HCT116 (cell line): ENCODE data around the gene DDX20. TPM values are rescaled to one million over a fixed set of nuclear protein-coding genes. Genes with fewer than 3 reads are reported as not detected.
A peak's percentile ranks its signal among the peaks of the same experiment; 100 is the strongest.

Experiments used
- ATAC-seq: fragments of 200-7000 bp; cut with Tn5 transposase; 2 replicates; pipeline ENCODE4 v1.9.1; 2020; ENCODE audit warnings: mild to moderate bottlenecking, moderate library complexity
- BruUV-seq: library from RNA; stranded (reverse); fragments of 400-500 nt; replicated peaks from 2 replicates; lab custom pipeline; 2021; lab: Mats Ljungman, UMichigan
- CTCF ChIA-PET: fragments of 300-600 bp; sonication (Branson Sonifier 250); formaldehyde crosslinking; loops from one replicate; lab custom pipeline; 2021; ENCODE audit warnings: antibody characterized with exemption; lab: Charles Lee
- POLR2A ChIA-PET: fragments of 300-600, 350-600 bp; sonication (Branson Sonifier 250); formaldehyde crosslinking; loops from one replicate; lab custom pipeline; 2021; ENCODE audit warnings: antibody characterized with exemption; lab: Charles Lee
- RAD21 ChIA-PET, 2 experiments: fragments of 300-600 bp; sonication (Branson Sonifier 250); formaldehyde crosslinking; loops; one replicate each; lab custom pipeline; 2023; ENCODE audit warnings: low total read pairs in 2 of 2; ENCODE audit not compliant: uncharacterized antibody in 2 of 2, unreplicated experiment in 2 of 2, low non-redundant PET in 1 of 2; lab: Charles Lee
- DNase-seq: peaks from one replicate; pipeline ENCODE4 v3.0.0-alpha.2; 2010; ENCODE audit warnings: low read depth, low spot score
- H2AFZ ChIP-seq: fragments of 200-600 bp; shearing (Covaris generic), sonication (generic); 2 replicates; pipeline ENCODE4 v1.6.1; 2017; ENCODE audit warnings: low read depth, mixed run types, mixed read lengths, antibody characterized with exemption, low read length; ENCODE audit not compliant: poor library complexity, severe bottlenecking
- H3K27ac ChIP-seq: 2 replicates; pipeline ENCODE4 v1.5.1; 2012; ENCODE audit warnings: low read depth, low read length
- H3K27me3 ChIP-seq: fragments of 200-600 bp; sonication (generic); 2 replicates; pipeline ENCODE4 v1.6.1; 2016; ENCODE audit warnings: mixed run types, low read length, mixed read lengths; ENCODE audit not compliant: insufficient read depth
- H3K36me3 ChIP-seq, 2 experiments: fragments of 200-500 bp in 1 of 2; fragments of 200-600 bp in 1 of 2; sonication (Bioruptor generic) in 1 of 2; sonication (generic) in 1 of 2; 2 replicates each; pipeline versions ENCODE4 v1.5.1 to v1.6.1; 2014 to 2016; ENCODE audit warnings: low read length in 2 of 2, inconsistent platforms in 1 of 2, mixed read lengths in 1 of 2, mixed run types in 1 of 2; ENCODE audit not compliant: insufficient read depth in 2 of 2, control insufficient read depth in 1 of 2
- H3K4me1 ChIP-seq, 2 experiments: fragments of 200-600 bp in 1 of 2; sonication (generic) in 1 of 2; 2 replicates each; pipeline versions ENCODE4 v1.5.1 to v1.6.1; 2012 to 2017; ENCODE audit warnings: low read length in 2 of 2, inconsistent platforms in 1 of 2, mild to moderate bottlenecking in 1 of 2, mixed read lengths in 1 of 2, mixed run types in 1 of 2, moderate library complexity in 1 of 2; ENCODE audit not compliant: insufficient read depth in 2 of 2, control insufficient read depth in 1 of 2
- H3K4me2 ChIP-seq: fragments of 200-600 bp; sonication (generic); 2 replicates; pipeline ENCODE4 v1.6.1; 2017; ENCODE audit warnings: mixed run types, low read length, mixed read lengths
- H3K4me3 ChIP-seq, 2 experiments: fragments of 200-600 bp in 1 of 2; sonication (generic) in 1 of 2; replicated peaks in 1 of 2; 2 replicates each; pipeline ENCODE4 v1.5.1; 2011 to 2016; ENCODE audit warnings: low read length in 2 of 2, control low read depth in 1 of 2, low read depth in 1 of 2, mild to moderate bottlenecking in 1 of 2, mixed read lengths in 1 of 2, mixed run types in 1 of 2
- H3K79me2 ChIP-seq: fragments of 200-600 bp; sonication (generic); 2 replicates; pipeline ENCODE4 v1.6.1; 2017; ENCODE audit warnings: mild to moderate bottlenecking, mixed run types, low read length, moderate library complexity, mixed read lengths; ENCODE audit not compliant: insufficient read depth
- H3K9ac ChIP-seq: fragments of 200-600 bp; sonication (generic); 2 replicates; pipeline ENCODE4 v1.6.1; 2016; ENCODE audit warnings: low read length, mixed read lengths
- H3K9me2 ChIP-seq: fragments of 200-600 bp; sonication (generic), shearing (Covaris generic); 2 replicates; pipeline ENCODE4 v1.6.1; 2017; ENCODE audit warnings: mixed run types, mild to moderate bottlenecking, moderate library complexity; ENCODE audit not compliant: insufficient read depth
- H3K9me3 ChIP-seq, 2 experiments: fragments of 200-500 bp in 1 of 2; fragments of 200-600 bp in 1 of 2; sonication (Bioruptor generic) in 1 of 2; sonication (generic) in 1 of 2; 2 replicates each; pipeline ENCODE4 v1.6.1; 2014 to 2017; ENCODE audit warnings: low read length in 2 of 2, mixed read lengths in 2 of 2, inconsistent platforms in 1 of 2, low read depth in 1 of 2, mild to moderate bottlenecking in 1 of 2, mixed run types in 1 of 2, moderate library complexity in 1 of 2; ENCODE audit not compliant: control insufficient read depth in 1 of 2, insufficient read depth in 1 of 2
- H4K20me1 ChIP-seq: fragments of 200-600 bp; sonication (generic), shearing (Covaris generic); 2 replicates; pipeline ENCODE4 v1.6.1; 2017; ENCODE audit warnings: mixed run types, mild to moderate bottlenecking, moderate library complexity; ENCODE audit not compliant: insufficient read depth
- CBX3 ChIP-seq: IDR thresholded peaks from 2 replicates; pipeline ENCODE4 v1.6.1; 2012; ENCODE audit warnings: low read depth
- CEBPB ChIP-seq: IDR thresholded peaks from 2 replicates; pipeline ENCODE4 v1.6.1; 2012; ENCODE audit warnings: low read depth
- EGR1 ChIP-seq: IDR thresholded peaks from 2 replicates; pipeline ENCODE4 v1.6.1; 2012; ENCODE audit warnings: low read depth
- FOSL1 ChIP-seq: IDR thresholded peaks from 2 replicates; pipeline ENCODE4 v1.6.1; 2012; ENCODE audit warnings: low read depth
- JUND ChIP-seq: IDR thresholded peaks from 2 replicates; pipeline ENCODE4 v1.6.1; 2012
- POLR2A ChIP-seq: IDR thresholded peaks from 2 replicates; pipeline ENCODE4 v1.7.0; 2011; ENCODE audit warnings: borderline replicate concordance; ENCODE audit not compliant: insufficient read depth, insufficient read length; ENCODE audit errors: extremely low read depth
- POLR2AphosphoS5 ChIP-seq: IDR thresholded peaks from 2 replicates; pipeline ENCODE4 v1.6.1; 2011; ENCODE audit warnings: mild to moderate bottlenecking, low read depth, low read length, moderate library complexity
- SIN3A ChIP-seq: IDR thresholded peaks from 2 replicates; pipeline ENCODE4 v1.6.1; 2012; ENCODE audit warnings: low read depth
- SP1 ChIP-seq: IDR thresholded peaks from 2 replicates; pipeline ENCODE4 v1.6.1; 2012; ENCODE audit warnings: low read depth
- YY1 ChIP-seq: IDR thresholded peaks from 2 replicates; pipeline ENCODE4 v1.6.1; 2011; ENCODE audit warnings: low read length, low read depth, moderate library complexity, mild to moderate bottlenecking; ENCODE audit not compliant: insufficient replicate concordance; ENCODE audit errors: extremely low read depth
- ZFX ChIP-seq: fragments of 450-650 bp; IDR thresholded peaks from 2 replicates; pipeline ENCODE4 v1.6.1; 2017
- ZNF274 ChIP-seq: fragments of 200-500 bp; sonication (Bioruptor generic); IDR thresholded peaks from 2 replicates; pipeline ENCODE4 v1.6.1; 2014; ENCODE audit warnings: mild to moderate bottlenecking, low read depth, low read length, inconsistent platforms
- intact Hi-C: fragments of 100-400 bp; cut with micrococcal nuclease; formaldehyde crosslinking; loops from 2 replicates; pipeline ENCODE4 v1.10.0; 2022
- total RNA-seq: library from RNA; stranded (reverse); gene quantifications from one replicate; pipeline ENCODE4 v1.2.1, GENCODE V29; 2021; ENCODE audit not compliant: unreplicated experiment
- TF ChIP-seq, protein P1 (sequence below): IDR thresholded peaks from 2 replicates; pipeline ENCODE4 v1.6.1; 2011; ENCODE audit warnings: mild to moderate bottlenecking, low read length, moderate library complexity; ENCODE audit not compliant: insufficient replicate concordance; ENCODE audit errors: extremely low read depth
- TF ChIP-seq, protein P2 (sequence below): IDR thresholded peaks from 2 replicates; pipeline ENCODE4 v1.6.1; 2012
- TF ChIP-seq, protein P3 (sequence below): IDR thresholded peaks from 2 replicates; pipeline ENCODE4 v1.6.1; 2012
- TF ChIP-seq, protein P4 (sequence below), 3 experiments: fragments of 200-600 bp in 1 of 3; sonication (generic) in 1 of 3; IDR thresholded peaks in 2 of 3; conservative IDR thresholded peaks in 1 of 3; 2 replicates each; pipeline ENCODE4 v1.5.1; 2012 to 2017; ENCODE audit warnings: low read depth in 2 of 3, low read length in 2 of 3, antibody characterized with exemption in 1 of 3, borderline replicate concordance in 1 of 3, control low read depth in 1 of 3, mild to moderate bottlenecking in 1 of 3, mixed read lengths in 1 of 3, mixed run types in 1 of 3, moderate library complexity in 1 of 3; ENCODE audit not compliant: insufficient read depth in 1 of 3

The DDX20 gene
- total RNA-seq, 1 experiment from 2014 or later = 14.9 TPM

DNA sequence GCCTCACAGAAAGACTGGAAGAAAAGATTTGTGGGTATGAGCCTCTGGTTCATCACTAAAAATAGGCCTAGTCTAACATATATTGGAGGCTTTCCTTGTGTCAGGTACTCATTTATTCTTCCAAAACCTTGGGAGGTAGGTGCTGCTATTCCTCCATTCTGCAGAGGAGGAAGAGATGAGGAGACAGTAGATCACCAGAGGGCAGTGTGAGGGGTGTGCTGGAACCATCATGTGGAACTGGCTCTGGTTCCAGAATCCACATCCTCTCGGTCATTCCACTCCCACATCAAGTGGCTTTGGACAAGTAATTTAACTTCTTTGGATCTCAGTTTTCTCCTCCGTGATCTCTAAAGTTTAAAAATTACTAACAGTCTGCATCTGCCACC lies 9.1 kb upstream of the DDX20 start:
- Histone ChIP-seq H3K4me1 (peaks cover 0 to 8% of the 10 kb centered on the region in 2 experiments; a peak in 2 of 4 replicates), H3K9me2 (no peaks in the 10 kb centered on the region), H4K20me1 (no peaks in the 10 kb centered on the region), H3K9me3 (no peaks in the 10 kb centered on the region), H2AFZ (peak overlapping the region; percentile 58), H3K9ac (no peak overlapping the region), H3K4me2 (no peak overlapping the region), H3K27ac (no peak overlapping the region), H3K36me3 (no peaks in the 10 kb centered on the region), H3K79me2 (no peaks in the 10 kb centered on the region), H3K27me3 (peaks cover 4% of the 10 kb centered on the region; the same call in 1 of the 2 replicates), H3K4me3 (no peak overlapping the region)
- TF ChIP-seq, protein P1, sequence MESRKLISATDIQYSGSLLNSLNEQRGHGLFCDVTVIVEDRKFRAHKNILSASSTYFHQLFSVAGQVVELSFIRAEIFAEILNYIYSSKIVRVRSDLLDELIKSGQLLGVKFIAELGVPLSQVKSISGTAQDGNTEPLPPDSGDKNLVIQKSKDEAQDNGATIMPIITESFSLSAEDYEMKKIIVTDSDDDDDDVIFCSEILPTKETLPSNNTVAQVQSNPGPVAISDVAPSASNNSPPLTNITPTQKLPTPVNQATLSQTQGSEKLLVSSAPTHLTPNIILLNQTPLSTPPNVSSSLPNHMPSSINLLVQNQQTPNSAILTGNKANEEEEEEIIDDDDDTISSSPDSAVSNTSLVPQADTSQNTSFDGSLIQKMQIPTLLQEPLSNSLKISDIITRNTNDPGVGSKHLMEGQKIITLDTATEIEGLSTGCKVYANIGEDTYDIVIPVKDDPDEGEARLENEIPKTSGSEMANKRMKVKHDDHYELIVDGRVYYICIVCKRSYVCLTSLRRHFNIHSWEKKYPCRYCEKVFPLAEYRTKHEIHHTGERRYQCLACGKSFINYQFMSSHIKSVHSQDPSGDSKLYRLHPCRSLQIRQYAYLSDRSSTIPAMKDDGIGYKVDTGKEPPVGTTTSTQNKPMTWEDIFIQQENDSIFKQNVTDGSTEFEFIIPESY = no peak
- TF ChIP-seq FOSL1 (no peak), ZNF274 (no peak), JUND (no peak), POLR2AphosphoS5 (no peak), POLR2A (no peak), CBX3 (no peak), SIN3A (no peak), ZFX (no peak), EGR1 (no peak), SP1 (no peak), CEBPB (no peak), YY1 (no peak)
- TF ChIP-seq, protein P2, sequence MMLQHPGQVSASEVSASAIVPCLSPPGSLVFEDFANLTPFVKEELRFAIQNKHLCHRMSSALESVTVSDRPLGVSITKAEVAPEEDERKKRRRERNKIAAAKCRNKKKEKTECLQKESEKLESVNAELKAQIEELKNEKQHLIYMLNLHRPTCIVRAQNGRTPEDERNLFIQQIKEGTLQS = no peak
- TF ChIP-seq, protein P3, sequence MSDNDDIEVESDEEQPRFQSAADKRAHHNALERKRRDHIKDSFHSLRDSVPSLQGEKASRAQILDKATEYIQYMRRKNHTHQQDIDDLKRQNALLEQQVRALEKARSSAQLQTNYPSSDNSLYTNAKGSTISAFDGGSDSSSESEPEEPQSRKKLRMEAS = no peak
- TF ChIP-seq, protein P4, sequence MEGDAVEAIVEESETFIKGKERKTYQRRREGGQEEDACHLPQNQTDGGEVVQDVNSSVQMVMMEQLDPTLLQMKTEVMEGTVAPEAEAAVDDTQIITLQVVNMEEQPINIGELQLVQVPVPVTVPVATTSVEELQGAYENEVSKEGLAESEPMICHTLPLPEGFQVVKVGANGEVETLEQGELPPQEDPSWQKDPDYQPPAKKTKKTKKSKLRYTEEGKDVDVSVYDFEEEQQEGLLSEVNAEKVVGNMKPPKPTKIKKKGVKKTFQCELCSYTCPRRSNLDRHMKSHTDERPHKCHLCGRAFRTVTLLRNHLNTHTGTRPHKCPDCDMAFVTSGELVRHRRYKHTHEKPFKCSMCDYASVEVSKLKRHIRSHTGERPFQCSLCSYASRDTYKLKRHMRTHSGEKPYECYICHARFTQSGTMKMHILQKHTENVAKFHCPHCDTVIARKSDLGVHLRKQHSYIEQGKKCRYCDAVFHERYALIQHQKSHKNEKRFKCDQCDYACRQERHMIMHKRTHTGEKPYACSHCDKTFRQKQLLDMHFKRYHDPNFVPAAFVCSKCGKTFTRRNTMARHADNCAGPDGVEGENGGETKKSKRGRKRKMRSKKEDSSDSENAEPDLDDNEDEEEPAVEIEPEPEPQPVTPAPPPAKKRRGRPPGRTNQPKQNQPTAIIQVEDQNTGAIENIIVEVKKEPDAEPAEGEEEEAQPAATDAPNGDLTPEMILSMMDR (IDR thresholded peaks at IDR 0.05 in 2 of 3, conservative IDR thresholded peaks at IDR 0.05 in 1 of 3; ENCODE audit: borderline replicate concordance in 1 of 3, insufficient read depth in 1 of 3, low read depth in 2 of 3, low read length in 2 of 3) = no peak; a peak in 1 of 6 replicates
- BruUV-seq = no TSS peak
- peak; percentile 49 for ATAC-seq
- DNase-seq = no peak
- ChIA-PET CTCF (interaction anchor here (0.9 to 2.3 kb wide), 15 partner anchors 8 to 272 kb away, joined by 3 to 63 read pairs (median 7); partner anchors contain the start of genes DDX20 and INKA2), POLR2A (interaction anchor here (0.6 to 1.5 kb wide), 6 partner anchors 8 to 265 kb away, joined by 3 to 9 read pairs (median 5); no protein-coding TSS in a partner anchor), RAD21 (interaction anchor here (0.8 to 1.4 kb wide), 5 partner anchors 32 to 265 kb away, joined by 3 to 11 read pairs (median 8); no protein-coding TSS in a partner anchor)
- intact Hi-C loops = loop anchor here (1.0 kb wide), 1 partner anchor 265 kb away; no protein-coding TSS in a partner anchor
